Keratinocyte (primary cell): Measurements from ENCODE around the gene SLC13A5. TPM values are rescaled to one million over a fixed set of nuclear protein-coding genes. Genes with fewer than 3 reads are reported as not detected.

Experiments used
- DNase-seq: peaks from one replicate; pipeline ENCODE4 v3.0.0-alpha.2; 2011; ENCODE audit warnings: low read depth, missing footprints, low spot score
- FAIRE-seq: peaks from 2 replicates; lab custom pipeline; 2011; peaks lifted over from hg19 to GRCh38; lab: Jason Lieb, UNC
- H2AFZ ChIP-seq: 2 replicates; pipeline ENCODE4 v1.6.0; 2012; ENCODE audit warnings: low read length, control low read depth, inconsistent platforms; ENCODE audit not compliant: control insufficient read depth
- H3K27ac ChIP-seq: 2 replicates; pipeline ENCODE4 v1.5.1; 2011; ENCODE audit warnings: low read length; ENCODE audit not compliant: control insufficient read depth, insufficient read depth
- H3K27me3 ChIP-seq: 3 replicates; pipeline ENCODE4 v1.6.0; 2011; ENCODE audit warnings: low read length; ENCODE audit not compliant: control insufficient read depth, insufficient read depth; ENCODE audit errors: extremely low read depth
- H3K36me3 ChIP-seq, 2 experiments: 2 replicates in 1 of 2; 3 replicates in 1 of 2; pipeline ENCODE4 v1.5.1; 2011; ENCODE audit warnings: low read length in 2 of 2, mild to moderate bottlenecking in 1 of 2; ENCODE audit not compliant: control insufficient read depth in 2 of 2, insufficient read depth in 2 of 2; ENCODE audit errors: extremely low read depth in 1 of 2
- H3K4me1 ChIP-seq: 3 replicates; pipeline ENCODE4 v1.5.1; 2011; ENCODE audit warnings: low read length; ENCODE audit not compliant: control insufficient read depth, insufficient read depth; ENCODE audit errors: extremely low read depth
- H3K4me2 ChIP-seq: 3 replicates; pipeline ENCODE4 v1.6.0; 2011; ENCODE audit warnings: low read depth, low read length; ENCODE audit not compliant: control insufficient read depth, insufficient read depth; ENCODE audit errors: extremely low read depth
- H3K4me3 ChIP-seq, 3 experiments: fragments of 200-600 bp in 1 of 3; sonication (generic) in 1 of 3; 2 replicates in 2 of 3; 3 replicates in 1 of 3; pipeline ENCODE4 v1.5.1; 2011 to 2016; ENCODE audit warnings: low read length in 3 of 3, mild to moderate bottlenecking in 3 of 3, control low read depth in 2 of 3, inconsistent platforms in 1 of 3, low read depth in 1 of 3, mixed read lengths in 1 of 3, mixed run types in 1 of 3, moderate library complexity in 1 of 3; ENCODE audit not compliant: control insufficient read depth in 2 of 3, insufficient read depth in 2 of 3; ENCODE audit errors: extremely low read depth in 1 of 3
- H3K79me2 ChIP-seq: 2 replicates; pipeline ENCODE4 v1.6.0; 2012; ENCODE audit warnings: low read length; ENCODE audit not compliant: control insufficient read depth, insufficient read depth
- H3K9ac ChIP-seq: 3 replicates; pipeline ENCODE4 v1.6.0; 2011; ENCODE audit warnings: low read length; ENCODE audit not compliant: control insufficient read depth, insufficient read depth; ENCODE audit errors: extremely low read depth
- H3K9me1 ChIP-seq: 3 replicates; pipeline ENCODE4 v1.6.0; 2011; ENCODE audit warnings: low read length; ENCODE audit not compliant: control insufficient read depth, insufficient read depth; ENCODE audit errors: extremely low read depth
- H3K9me3 ChIP-seq: 2 replicates; pipeline ENCODE4 v1.5.1; 2012; ENCODE audit warnings: low read depth, low read length; ENCODE audit not compliant: control insufficient read depth
- H4K20me1 ChIP-seq: 3 replicates; pipeline ENCODE4 v1.6.0; 2011; ENCODE audit warnings: low read length; ENCODE audit not compliant: control insufficient read depth, insufficient read depth; ENCODE audit errors: extremely low read depth
- EZH2 ChIP-seq: IDR thresholded peaks from one replicate; pipeline ENCODE4 v1.6.1; 2012; ENCODE audit warnings: inconsistent platforms, mild to moderate bottlenecking, low read length, moderate library complexity
- dilution Hi-C: fragments of 300-500 bp; cut with MboI; formaldehyde crosslinking; loops from one replicate; pipeline ENCODE4 v1.7.0; 2020; ENCODE audit warnings: low sequenced_read_pairs; ENCODE audit not compliant: extremely low pct_ligation_motif_present
- polyA plus RNA-seq, 5 experiments: library from polyadenylated mRNA; depleted of rRNA in 3 of 5; stranded (reverse) in 3 of 5; stranded (forward) in 1 of 5; unstranded in 1 of 5; fragments of >200 nt; gene quantifications; 1 replicate in 1 of 5; 2 replicates in 3 of 5; 3 replicates in 1 of 5; pipeline versions ENCODE4 v1.2.1 to v1.2.3, GENCODE V29; 2011 to 2012; ENCODE audit warnings: missing spikeins in 2 of 5, low read depth in 1 of 5, low replicate concordance in 1 of 5
- TF ChIP-seq, protein P1 (sequence below), 3 experiments: IDR thresholded peaks in 1 of 3; conservative IDR thresholded peaks in 1 of 3; optimal IDR thresholded peaks in 1 of 3; 2 replicates in 2 of 3; 3 replicates in 1 of 3; pipeline versions ENCODE3 to v1.5.1; 2011; ENCODE audit warnings: low read length in 3 of 3, mild to moderate bottlenecking in 3 of 3, moderate library complexity in 2 of 3, control low read depth in 1 of 3, inconsistent platforms in 1 of 3; ENCODE audit not compliant: insufficient read depth in 2 of 3; ENCODE audit errors: extremely low read depth in 1 of 3

Gene SLC13A5
- polyA plus RNA-seq, 1 donor (not counting 4 experiments of a cell fraction or from before 2014, with no cell fraction given), result 0.14 TPM

DNA sequence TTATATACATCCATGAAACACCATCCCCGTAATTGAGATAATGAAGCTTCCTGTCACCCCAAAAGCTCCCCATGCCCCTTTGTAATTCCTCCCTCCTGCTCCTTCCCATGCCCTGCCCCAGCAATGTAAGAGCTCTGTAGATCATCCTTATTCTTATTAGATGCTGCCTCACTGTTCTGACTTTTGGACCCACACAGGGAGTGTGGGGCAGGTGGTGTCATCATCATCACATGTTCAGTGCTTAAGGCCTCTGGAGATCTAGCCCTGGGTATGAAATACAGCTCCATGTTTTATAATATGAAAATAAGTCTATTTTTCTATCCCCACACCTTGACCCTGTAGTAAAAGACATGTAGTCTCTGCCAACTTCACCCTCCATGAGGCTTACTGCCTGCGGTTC lies 44.6 kb upstream of the SLC13A5 start:
- DNase-seq (no peak), FAIRE-seq (no peak)
- H3K4me2 ChIP-seq, result no peak overlapping the region
- H3K9me3 ChIP-seq, result no peaks in the 10 kb centered on the region
- no peak overlapping the region for H2AFZ ChIP-seq
- H3K4me1 ChIP-seq, result peaks cover 15% of the 10 kb centered on the region
- TF ChIP-seq EZH2, result no peak
- TF ChIP-seq, protein P1, sequence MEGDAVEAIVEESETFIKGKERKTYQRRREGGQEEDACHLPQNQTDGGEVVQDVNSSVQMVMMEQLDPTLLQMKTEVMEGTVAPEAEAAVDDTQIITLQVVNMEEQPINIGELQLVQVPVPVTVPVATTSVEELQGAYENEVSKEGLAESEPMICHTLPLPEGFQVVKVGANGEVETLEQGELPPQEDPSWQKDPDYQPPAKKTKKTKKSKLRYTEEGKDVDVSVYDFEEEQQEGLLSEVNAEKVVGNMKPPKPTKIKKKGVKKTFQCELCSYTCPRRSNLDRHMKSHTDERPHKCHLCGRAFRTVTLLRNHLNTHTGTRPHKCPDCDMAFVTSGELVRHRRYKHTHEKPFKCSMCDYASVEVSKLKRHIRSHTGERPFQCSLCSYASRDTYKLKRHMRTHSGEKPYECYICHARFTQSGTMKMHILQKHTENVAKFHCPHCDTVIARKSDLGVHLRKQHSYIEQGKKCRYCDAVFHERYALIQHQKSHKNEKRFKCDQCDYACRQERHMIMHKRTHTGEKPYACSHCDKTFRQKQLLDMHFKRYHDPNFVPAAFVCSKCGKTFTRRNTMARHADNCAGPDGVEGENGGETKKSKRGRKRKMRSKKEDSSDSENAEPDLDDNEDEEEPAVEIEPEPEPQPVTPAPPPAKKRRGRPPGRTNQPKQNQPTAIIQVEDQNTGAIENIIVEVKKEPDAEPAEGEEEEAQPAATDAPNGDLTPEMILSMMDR (optimal IDR thresholded peaks at IDR 0.05 in 1 of 3, IDR thresholded peaks at IDR 0.05 in 1 of 3, conservative IDR thresholded peaks at IDR 0.05 in 1 of 3; ENCODE audit: extremely low read depth in 1 of 3, insufficient read depth in 2 of 3, low read length in 3 of 3), result no peak
- H3K9ac ChIP-seq, result no peak overlapping the region
- no peaks in the 10 kb centered on the region for H4K20me1 ChIP-seq
- no peaks in the 10 kb centered on the region for H3K27me3 ChIP-seq
- no peak overlapping the region for H3K27ac ChIP-seq
- H3K9me1 ChIP-seq, result no peaks in the 10 kb centered on the region
- no peaks in the 10 kb centered on the region for H3K79me2 ChIP-seq
- no peak overlapping the region for H3K4me3 ChIP-seq
- H3K36me3 ChIP-seq, result peaks cover 0 to 2% of the 10 kb centered on the region in 2 experiments
- dilution Hi-C loops, result no loop called here

DNA sequence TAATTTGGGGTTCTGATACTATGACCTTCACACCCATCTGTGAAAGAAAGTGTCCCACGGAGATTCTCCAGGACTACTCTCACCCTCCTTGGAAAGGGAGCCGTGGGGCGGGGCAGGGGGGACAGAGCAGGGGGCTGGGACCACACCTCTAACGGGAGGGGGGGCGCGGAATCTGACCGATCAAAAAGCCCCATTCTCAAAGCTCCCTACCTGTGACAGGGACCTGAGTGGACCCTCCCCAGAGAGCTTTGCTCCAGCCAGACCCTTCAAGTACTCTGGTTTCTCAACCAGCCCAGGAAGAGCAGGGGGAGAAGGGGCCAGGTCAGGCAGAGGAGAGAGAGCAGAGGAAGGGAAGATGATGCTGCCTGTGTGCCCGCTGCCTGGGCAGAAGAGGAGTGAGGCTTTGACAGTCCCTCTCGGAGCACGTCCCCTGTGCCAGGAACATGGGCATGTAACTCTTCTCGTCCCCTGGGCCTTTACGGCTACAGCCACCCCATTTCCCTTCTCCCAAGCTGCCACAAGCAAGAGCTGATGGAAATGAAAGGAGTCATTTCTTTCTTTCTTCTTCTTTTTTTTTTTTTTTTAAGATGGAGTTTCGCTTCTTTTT lies 43.4 kb upstream of the SLC13A5 start:
- no peak for TF ChIP-seq EZH2
- TF ChIP-seq, protein P1 (optimal IDR thresholded peaks at IDR 0.05 in 1 of 3, IDR thresholded peaks at IDR 0.05 in 1 of 3, conservative IDR thresholded peaks at IDR 0.05 in 1 of 3; ENCODE audit: extremely low read depth in 1 of 3, insufficient read depth in 2 of 3, low read length in 3 of 3), result no peak
- dilution Hi-C loops, result no loop called here
- Histone ChIP-seq H3K4me2 (peak overlapping the region; percentile 92), H2AFZ (peak overlapping the region; percentile 92), H3K27ac (no peak overlapping the region), H4K20me1 (no peaks in the 10 kb centered on the region), H3K27me3 (no peaks in the 10 kb centered on the region), H3K36me3 (no peaks in the 10 kb centered on the region), H3K9me3 (no peaks in the 10 kb centered on the region), H3K9me1 (no peaks in the 10 kb centered on the region), H3K9ac (peak overlapping the region; percentile 62), H3K4me3 (peak overlapping the region; percentile 38 to 65 (median 63)), H3K4me1 (peaks cover 24% of the 10 kb centered on the region), H3K79me2 (no peaks in the 10 kb centered on the region)
- DNase-seq (no peak), FAIRE-seq (no peak)
